ENCODE measurements around the gene ZCWPW1. TPM values are rescaled to one million over a fixed set of nuclear protein-coding genes. Genes with fewer than 3 reads are reported as not detected.
"Not testable (repeated sequence)": the region's sequence is repeated elsewhere in the genome, so short reads cannot be mapped to it uniquely, and the experiment has no call there.

The ZCWPW1 gene
- total RNA-seq, 1 experiment from 2014 or later: 4.1 TPM

- CTCF ChIA-PET: no interaction called here
- no peak overlapping the region for H3K4me3 Mint-ChIP-seq (ENCODE audit: low read depth, unreplicated experiment)
- H3K9me3 Mint-ChIP-seq (ENCODE audit: low read depth, unreplicated experiment): no peaks in the 10 kb centered on the region
- H3K27me3 Mint-ChIP-seq (ENCODE audit: unreplicated experiment): no peaks in the 10 kb centered on the region
- H3K36me3 Mint-ChIP-seq (ENCODE audit: insufficient read depth, unreplicated experiment): no peaks in the 10 kb centered on the region
- no peak for TF ChIP-seq CTCF (IDR thresholded peaks at IDR 0.05; ENCODE audit: unreplicated experiment)
- BruUV-seq (replicated peaks): no TSS peak
- intact Hi-C loops (cut with micrococcal nuclease; ENCODE audit: unreplicated experiment): no loop called here
- no peak overlapping the region for H3K27ac Mint-ChIP-seq (ENCODE audit: unreplicated experiment)
- no peaks in the 10 kb centered on the region for H3K4me1 Mint-ChIP-seq (ENCODE audit: low read depth, unreplicated experiment)
- DNase-seq: no peak
Observed at GRCh38 chr7:100444311-100445278, 16.1 kb upstream of the ZCWPW1 start.

GRCh38 chr7:100443096-100443840 lies 14.8 kb upstream of the ZCWPW1 start:
- TF ChIP-seq CTCF (IDR thresholded peaks at IDR 0.05; ENCODE audit: unreplicated experiment): no peak
- intact Hi-C loops (cut with micrococcal nuclease; ENCODE audit: unreplicated experiment): no loop called here
- Mint-ChIP-seq H3K27ac (ENCODE audit: unreplicated experiment) (peak overlapping the region; percentile 53), H3K4me1 (ENCODE audit: low read depth, unreplicated experiment) (no peaks in the 10 kb centered on the region), H3K27me3 (ENCODE audit: unreplicated experiment) (no peaks in the 10 kb centered on the region), H3K4me3 (ENCODE audit: low read depth, unreplicated experiment) (no peak overlapping the region), H3K9me3 (ENCODE audit: low read depth, unreplicated experiment) (no peaks in the 10 kb centered on the region), H3K36me3 (ENCODE audit: insufficient read depth, unreplicated experiment) (no peaks in the 10 kb centered on the region)
- no peak for DNase-seq
- CTCF ChIA-PET: no interaction called here
- BruUV-seq (replicated peaks): no TSS peak

DNA sequence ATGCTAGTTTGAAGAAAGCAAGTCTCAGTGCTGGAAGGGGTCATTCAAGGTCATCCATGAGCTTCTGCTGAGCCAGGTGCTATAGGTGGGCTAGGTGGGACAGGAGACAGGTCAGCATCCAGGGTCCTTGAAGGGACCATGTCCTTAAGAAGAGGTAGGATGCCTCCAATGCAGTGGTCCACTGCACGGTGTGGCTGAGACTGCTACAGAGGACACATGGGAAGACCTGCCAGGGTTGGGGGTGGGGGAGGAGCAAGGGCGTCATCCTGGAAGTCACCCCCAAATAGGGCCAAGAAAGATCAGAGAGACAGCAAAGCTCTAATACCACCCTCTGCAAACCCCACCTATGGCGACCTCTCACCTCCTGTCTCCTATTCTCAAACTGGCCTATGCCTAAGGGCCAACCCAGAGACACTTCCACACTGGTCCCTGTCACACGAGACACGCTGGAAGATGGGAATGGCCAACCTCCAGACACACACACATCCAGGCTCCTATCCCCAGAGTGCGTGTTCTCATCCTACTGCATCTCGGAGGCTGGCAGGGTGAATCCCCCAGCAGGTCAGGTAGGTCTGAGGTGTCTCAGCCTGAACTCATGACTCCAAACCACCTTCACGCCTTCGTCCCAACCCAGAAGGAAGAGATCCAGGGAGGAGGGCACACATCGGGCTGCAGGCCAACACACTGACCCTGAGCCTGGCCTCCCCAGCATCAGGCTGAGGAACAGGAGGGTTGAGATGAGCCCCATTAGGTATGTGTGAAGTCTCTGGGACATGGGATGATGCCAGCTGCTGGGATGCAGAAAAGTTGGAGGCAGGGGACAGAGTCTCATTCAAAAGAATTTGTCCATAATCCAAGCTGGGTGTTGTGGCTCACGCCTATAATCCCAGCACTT lies 13.4 kb upstream of the ZCWPW1 start:
- CTCF ChIA-PET: no interaction called here
- BruUV-seq (replicated peaks): no TSS peak

DNA sequence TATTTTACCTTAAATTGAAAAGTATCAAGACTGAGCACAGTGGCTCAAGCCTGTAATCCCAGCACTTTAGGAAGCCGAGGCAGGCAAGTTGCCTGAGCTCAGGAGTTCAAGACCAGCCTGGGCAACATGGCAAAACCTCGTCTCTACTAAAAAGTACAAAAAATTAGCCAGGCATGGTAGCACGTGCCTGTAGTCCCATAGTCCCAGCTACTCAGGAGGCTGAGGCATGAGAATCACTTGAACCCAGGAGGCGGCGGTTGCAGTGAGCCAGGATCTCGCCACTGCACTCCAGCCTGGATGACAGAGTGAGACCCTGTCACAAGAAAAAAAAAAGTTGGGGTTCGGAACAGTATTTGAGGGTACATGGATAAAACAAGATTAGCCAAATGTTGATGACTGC lies 10.7 kb upstream of the ZCWPW1 start:
- CTCF ChIA-PET; H3K27ac Mint-ChIP-seq (ENCODE audit: unreplicated experiment); H3K4me1 Mint-ChIP-seq (ENCODE audit: low read depth, unreplicated experiment); H3K9me3 Mint-ChIP-seq (ENCODE audit: low read depth, unreplicated experiment); BruUV-seq (replicated peaks); intact Hi-C loops (cut with micrococcal nuclease; ENCODE audit: unreplicated experiment); H3K4me3 Mint-ChIP-seq (ENCODE audit: low read depth, unreplicated experiment); DNase-seq; H3K27me3 Mint-ChIP-seq (ENCODE audit: unreplicated experiment): not testable (repeated sequence)
- peaks cover 25% of the 10 kb centered on the region for H3K36me3 Mint-ChIP-seq (ENCODE audit: insufficient read depth, unreplicated experiment)

More for the DNA sequence above, 13.4 kb upstream of the ZCWPW1 start:
- TF ChIP-seq CTCF (IDR thresholded peaks at IDR 0.05; ENCODE audit: unreplicated experiment): no peak
- no peaks in the 10 kb centered on the region for H3K4me1 Mint-ChIP-seq (ENCODE audit: low read depth, unreplicated experiment)
- no peak for DNase-seq
- H3K9me3 Mint-ChIP-seq (ENCODE audit: low read depth, unreplicated experiment): no peaks in the 10 kb centered on the region
- no peak overlapping the region for H3K27ac Mint-ChIP-seq (ENCODE audit: unreplicated experiment)
- intact Hi-C loops (cut with micrococcal nuclease; ENCODE audit: unreplicated experiment): no loop called here
- no peaks in the 10 kb centered on the region for H3K36me3 Mint-ChIP-seq (ENCODE audit: insufficient read depth, unreplicated experiment)
- no peak overlapping the region for H3K4me3 Mint-ChIP-seq (ENCODE audit: low read depth, unreplicated experiment)
- no peaks in the 10 kb centered on the region for H3K27me3 Mint-ChIP-seq (ENCODE audit: unreplicated experiment)

GRCh38 chr7:100438731-100439130 lies 10.2 kb upstream of the ZCWPW1 start:
- H3K9me3 Mint-ChIP-seq (ENCODE audit: low read depth, unreplicated experiment); H3K4me3 Mint-ChIP-seq (ENCODE audit: low read depth, unreplicated experiment); CTCF ChIA-PET; BruUV-seq (replicated peaks); H3K27me3 Mint-ChIP-seq (ENCODE audit: unreplicated experiment); intact Hi-C loops (cut with micrococcal nuclease; ENCODE audit: unreplicated experiment); H3K27ac Mint-ChIP-seq (ENCODE audit: unreplicated experiment); DNase-seq: not testable (repeated sequence)
- Mint-ChIP-seq H3K36me3 (ENCODE audit: insufficient read depth, unreplicated experiment) (peaks cover 30% of the 10 kb centered on the region), H3K4me1 (ENCODE audit: low read depth, unreplicated experiment) (peaks cover 10% of the 10 kb centered on the region)
